Heart right ventricle (tissue), 16 donors: ENCODE data around the gene PRDM15. TPM values are rescaled to one million over a fixed set of nuclear protein-coding genes. Genes with fewer than 3 reads are reported as not detected.

ENCODE experiments used
- ATAC-seq, 8 donors: fragments of 200-7000 bp; cut with Tn5 transposase; one replicate each; pipeline ENCODE4 v1.9.1; 2020; ENCODE audit warnings: mild to moderate bottlenecking in 8 of 8, moderate library complexity in 8 of 8, moderate number of reproducible peaks in 1 of 8
- DNase-seq, 2 donors: peaks; one replicate each; pipeline ENCODE4 v3.0.0-alpha.2; 2020
- H3K27ac ChIP-seq, 10 donors: fragments of 200-600 bp; sonication (generic) in 2 of 10; one replicate each; pipeline versions ENCODE4 v1.5.0 to v1.8.0; 2020 to 2022; ENCODE audit warnings: mild to moderate bottlenecking in 3 of 10
- H3K27me3 ChIP-seq, 7 donors: fragments of 200-600 bp; one replicate each; pipeline ENCODE4 v1.8.0; 2021 to 2022; ENCODE audit warnings: mild to moderate bottlenecking in 2 of 7
- H3K36me3 ChIP-seq, 9 donors: fragments of 200-600 bp; sonication (generic) in 1 of 9; one replicate each; pipeline versions ENCODE4 v1.5.0 to v1.8.0; 2020 to 2022; ENCODE audit warnings: mild to moderate bottlenecking in 2 of 9
- H3K4me1 ChIP-seq, 9 donors: fragments of 200-600 bp; sonication (generic) in 1 of 9; one replicate each; pipeline versions ENCODE4 v1.5.0 to v1.8.0; 2020 to 2022; ENCODE audit warnings: mild to moderate bottlenecking in 4 of 9
- H3K4me3 ChIP-seq, 10 donors: fragments of 200-600 bp; sonication (generic) in 2 of 10; one replicate each; pipeline versions ENCODE4 v1.5.0 to v1.8.0; 2020 to 2022; ENCODE audit warnings: mild to moderate bottlenecking in 7 of 10, moderate library complexity in 2 of 10
- H3K9me3 ChIP-seq, 11 donors: fragments of 200-600 bp in 10 of 11; sonication (generic) in 2 of 11; one replicate each; pipeline versions ENCODE4 v1.5.0 to v1.8.0; 2013 to 2022; ENCODE audit warnings: mild to moderate bottlenecking in 2 of 11, control low read depth in 1 of 11, moderate library complexity in 1 of 11
- CTCF ChIP-seq, 9 donors: fragments of 200-600 bp; sonication (generic) in 2 of 9; IDR thresholded peaks; one replicate each; pipeline versions ENCODE4 v1.5.0 to v1.8.0; 2021 to 2022; ENCODE audit warnings: antibody characterized with exemption in 9 of 9, mild to moderate bottlenecking in 5 of 9, moderate library complexity in 1 of 9
- WGBS, 2 donors: extraction: QIAGEN DNeasy Blood & Tissue Kit; methylation state at CpG; one replicate each; pipeline ENCODE4 v1.1.7; 2013; ENCODE audit warnings: inconsistent platforms in 1 of 2; 5-methylcytosine and 5-hydroxymethylcytosine counted together
- intact Hi-C, 10 donors: fragments of 100-400 bp; cut with DNase I; formaldehyde crosslinking; loops; one replicate each; pipeline versions ENCODE4 v1.11.1 to v1.14.2; 2022
- polyA plus RNA-seq, 2 donors: library from polyadenylated mRNA; stranded (reverse); fragments of 200-250 nt; gene quantifications; one replicate each; pipeline ENCODE4 v1.2.3, GENCODE V29; 2013
- total RNA-seq, 10 donors: library from RNA; stranded (reverse); fragmentation: NEBNext Ultra II Directional in 3 of 10; extraction: Animal tissue kit (Norgen Biotek cat#: 25700) in 3 of 10; gene quantifications; one replicate each; pipeline versions ENCODE4 v1.2.1 to v1.2.4, GENCODE V29; 2021 to 2023
- donor health status: Arrhythmogenic right ventricular cardiomyopathy.
- donor health status: ischemic (EF 13 %, LVEDD 7.1; RV severe dilation, severe dysfunction).
- donor health status: healthy with polysubstance abuse.
- donor health status: DM: no; HTN: yes; CAD: no.
- donor health status: DM: no; HTN: no; CAD: no.
- donor health status: ischemic (EF 25% LVEDD 6.9; RV normal size, moderate dysfunction).
- donor health status: ischemic (EF 25% LVEDD 5.7; RV mildly dilated, moderate dysfunction).
- donor health status: healthy.
- donor health status: DM: yes; HTN: yes; CAD: no.
- donor health status: Ischemic cardiomyopathy.
- donor health status: ischemic (EF 35%, LVEDD 5.7; RV mildly dilated, moderate dysfunction).
- donor health status: nonischemic (EF 11% LVEDD 7.7; RV severe dilation, severe dysfunction).
- donor health status: DM: yes; HTN: yes; CAD: no.
- donor health status: PGD.
- donor health status: ischemic (EF 29% LVEDD 5.4; RV normal size, mild dysfunction).
- donor health status: nonischemic (EF 23%, LVEDD 6.1; RV moderate dilation, normal function).

Gene PRDM15
- total and polyA plus RNA-seq, 12 donors = 1.0 to 5.8 (median 3.2) TPM

GRCh38 chr21:41803316-41803715 lies 75.8 kb downstream of the PRDM15 start:
- Histone ChIP-seq H3K36me3 (peaks cover 0 to 66% (median 4%) of the 10 kb centered on the region in 9 donors), H3K27me3 (no peaks in the 10 kb centered on the region), H3K9me3 (no peaks in the 10 kb centered on the region), H3K4me3 (no peak overlapping the region), H3K4me1 (peaks cover 0 to 10% (median 0%) of the 10 kb centered on the region in 9 donors), H3K27ac (no peak overlapping the region)
- 93 to 95% methylated on average over 13 of the region's 13 CpGs for WGBS, 2 donors
- ATAC-seq (peak in 1 of 8 donors; percentile 22), DNase-seq (no peak)
- intact Hi-C loops = no loop called here
- no peak for TF ChIP-seq CTCF (IDR thresholded peaks at IDR 0.05)

GRCh38 chr21:41802684-41803083 lies 76.5 kb downstream of the PRDM15 start:
- Histone ChIP-seq H3K27me3 (no peaks in the 10 kb centered on the region), H3K4me3 (no peak overlapping the region), H3K9me3 (no peaks in the 10 kb centered on the region), H3K36me3 (peaks cover 0 to 61% (median 4%) of the 10 kb centered on the region in 9 donors), H3K27ac (peak overlapping the region in 1 of 10 donors; percentile 16), H3K4me1 (peaks cover 0 to 10% (median 0%) of the 10 kb centered on the region in 9 donors)
- TF ChIP-seq CTCF (IDR thresholded peaks at IDR 0.05) = peak in 1 of 9 donors; percentile 6
- intact Hi-C loops = no loop called here
- peak; percentile 60 for DNase-seq
- 60 to 66% methylated on average over 19 of the region's 19 CpGs for WGBS, 2 donors
- ATAC-seq = peak; percentile 48 to 87 (median 68)

GRCh38 chr21:41802198-41802584 lies 77.0 kb downstream of the PRDM15 start:
- Histone ChIP-seq H3K9me3 (no peaks in the 10 kb centered on the region), H3K36me3 (peaks cover 0 to 59% (median 4%) of the 10 kb centered on the region in 9 donors), H3K27me3 (no peaks in the 10 kb centered on the region), H3K27ac (peak overlapping the region in 1 of 10 donors; percentile 16), H3K4me3 (no peak overlapping the region), H3K4me1 (peaks cover 0 to 10% (median 0%) of the 10 kb centered on the region in 9 donors)
- intact Hi-C loops = no loop called here
- DNase-seq (no peak), ATAC-seq (peak in 1 of 8 donors; percentile 13)
- no peak for TF ChIP-seq CTCF (IDR thresholded peaks at IDR 0.05)
- WGBS, 2 donors = 81% methylated on average over 5 of the region's 5 CpGs

GRCh38 chr21:41801321-41802197 lies 77.6 kb downstream of the PRDM15 start:
- no peak for DNase-seq
- no peak for TF ChIP-seq CTCF (IDR thresholded peaks at IDR 0.05)
- H3K36me3 ChIP-seq = peaks cover 0 to 59% (median 4%) of the 10 kb centered on the region in 9 donors
- H3K9me3 ChIP-seq = no peaks in the 10 kb centered on the region
- H3K27me3 ChIP-seq = no peaks in the 10 kb centered on the region
- peaks cover 0 to 10% (median 0%) of the 10 kb centered on the region in 9 donors for H3K4me1 ChIP-seq
- intact Hi-C loops = no loop called here
- WGBS, 2 donors = 90 to 91% methylated on average over 32 of the region's 32 CpGs
- H3K27ac ChIP-seq = peak overlapping the region in 1 of 10 donors; percentile 16
- H3K4me3 ChIP-seq = no peak overlapping the region
- ATAC-seq = no peak
